ENCODE measurements around the gene PISD. TPM values are rescaled to one million over a fixed set of nuclear protein-coding genes. Genes with fewer than 3 reads are reported as not detected.

Gene PISD
- total and polyA plus RNA-seq, 8 donors: 10.3 to 99.8 (median 24.7) TPM

- no peaks in the 10 kb centered on the region for H3K27me3 ChIP-seq
- peaks cover 5 to 36% (median 19%) of the 10 kb centered on the region in 4 donors for H3K4me1 ChIP-seq
- WGBS, 5 donors: 83 to 88% (median 83%) methylated on average over 9 to 12 of the region's 12 CpGs
- no peaks in the 10 kb centered on the region for H3K9me3 ChIP-seq
- no peak overlapping the region for H3K27ac ChIP-seq
- intact Hi-C loops (cut with DNase I; ENCODE audit: low total_unique reads): no loop called here
- no peak overlapping the region for H3K4me3 ChIP-seq
- DNase-seq: no peak
- peaks cover 7 to 70% (median 44%) of the 10 kb centered on the region in 4 donors for H3K36me3 ChIP-seq
- TF ChIP-seq POLR2AphosphoS5 (IDR thresholded peaks at IDR 0.05) (no peak), POLR2A (IDR thresholded peaks at IDR 0.05) (no peak), CTCF (IDR thresholded peaks at IDR 0.05) (no peak), EP300 (IDR thresholded peaks at IDR 0.05) (no peak)
Measured at GRCh38 chr22:31612891-31613285, 49.1 kb downstream of the PISD start.

DNA sequence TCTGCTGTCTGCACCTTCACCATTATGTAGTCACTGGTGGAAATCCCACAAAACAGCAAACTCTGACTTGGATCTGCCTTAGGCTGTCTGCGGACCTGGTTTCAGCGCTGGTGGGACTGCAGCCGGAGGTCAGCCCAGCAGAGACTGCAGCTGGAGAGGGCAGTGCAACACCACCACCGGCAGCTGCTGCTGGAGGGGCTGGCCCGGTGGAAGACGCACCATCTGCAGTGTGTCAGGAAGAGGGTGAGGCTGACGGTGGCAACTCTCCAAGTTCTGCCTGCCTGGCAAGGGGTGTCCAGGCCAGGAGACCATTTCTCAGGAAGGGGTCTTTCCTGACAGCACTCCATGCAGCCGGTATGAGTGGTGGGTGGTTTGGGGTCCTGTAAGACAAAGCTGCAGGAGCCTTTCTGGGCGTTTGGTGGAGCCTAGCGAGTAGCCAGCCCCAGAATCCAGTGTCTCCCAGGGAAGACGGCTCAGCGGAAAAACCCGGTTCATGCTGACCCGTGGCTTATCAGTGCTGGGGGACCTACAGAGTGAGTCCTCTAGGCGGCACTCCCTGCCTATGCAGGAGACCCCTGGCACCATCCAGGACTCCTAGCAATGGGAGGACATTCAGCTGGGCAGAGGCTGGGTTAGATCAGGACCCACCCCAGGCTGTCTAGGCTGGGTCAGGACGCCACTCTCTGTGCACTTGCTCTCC lies 50.8 kb downstream of the PISD start:
- 58 to 76% (median 64%) methylated on average over 9 to 16 of the region's 16 CpGs for WGBS, 5 donors
- no peak overlapping the region for H3K4me3 ChIP-seq
- H3K27me3 ChIP-seq: no peaks in the 10 kb centered on the region
- no peak overlapping the region for H3K27ac ChIP-seq
- intact Hi-C loops (cut with DNase I; ENCODE audit: low total_unique reads): no loop called here
- H3K4me1 ChIP-seq: peaks cover 4 to 33% (median 9%) of the 10 kb centered on the region in 4 donors
- no peaks in the 10 kb centered on the region for H3K9me3 ChIP-seq
- no peak for TF ChIP-seq CTCF (IDR thresholded peaks at IDR 0.05)
- no peak for TF ChIP-seq EP300 (IDR thresholded peaks at IDR 0.05)
- no peak for TF ChIP-seq POLR2A (IDR thresholded peaks at IDR 0.05)
- no peak for TF ChIP-seq POLR2AphosphoS5 (IDR thresholded peaks at IDR 0.05)
- DNase-seq: peak in 1 of 2 donors; percentile 71
- peaks cover 5 to 64% (median 32%) of the 10 kb centered on the region in 4 donors for H3K36me3 ChIP-seq

GRCh38 chr22:31610611-31611010 lies 51.4 kb downstream of the PISD start:
- Histone ChIP-seq H3K27ac (no peak overlapping the region), H3K4me1 (peaks cover 0 to 31% (median 6%) of the 10 kb centered on the region in 4 donors), H3K36me3 (peaks cover 5 to 64% (median 30%) of the 10 kb centered on the region in 4 donors), H3K27me3 (no peaks in the 10 kb centered on the region), H3K9me3 (no peaks in the 10 kb centered on the region), H3K4me3 (no peak overlapping the region)
- DNase-seq: no peak
- intact Hi-C loops (cut with DNase I; ENCODE audit: low total_unique reads): no loop called here
- TF ChIP-seq POLR2AphosphoS5 (IDR thresholded peaks at IDR 0.05) (no peak), POLR2A (IDR thresholded peaks at IDR 0.05) (no peak), EP300 (IDR thresholded peaks at IDR 0.05) (no peak), CTCF (IDR thresholded peaks at IDR 0.05) (no peak)
- WGBS, 5 donors: 78 to 100% (median 86%) methylated on average over 3 to 6 of the region's 6 CpGs

DNA sequence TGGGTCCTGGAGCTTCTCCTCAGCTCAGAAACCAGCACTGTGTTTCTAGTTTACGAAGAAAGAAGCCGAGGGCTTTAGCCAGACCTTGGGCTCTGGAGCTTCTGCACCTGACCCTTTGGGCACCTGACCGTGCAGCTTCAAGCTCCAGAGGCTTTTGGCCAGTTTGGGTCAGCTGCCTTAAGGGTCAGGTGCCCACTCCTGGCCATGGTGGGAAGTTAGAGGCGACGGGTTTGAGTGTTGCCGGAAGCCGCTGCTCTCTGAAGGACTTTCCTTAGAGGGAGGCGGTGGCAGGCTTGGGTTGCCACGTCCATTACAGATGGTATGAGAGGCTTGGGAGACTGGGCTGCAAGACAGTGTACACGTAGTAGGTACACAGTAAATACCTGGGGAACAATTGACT lies 52.3 kb downstream of the PISD start:
- peaks cover 5 to 66% (median 32%) of the 10 kb centered on the region in 4 donors for H3K36me3 ChIP-seq
- no peak overlapping the region for H3K27ac ChIP-seq
- no peak overlapping the region for H3K4me3 ChIP-seq
- H3K9me3 ChIP-seq: no peaks in the 10 kb centered on the region
- intact Hi-C loops (cut with DNase I; ENCODE audit: low total_unique reads): no loop called here
- H3K4me1 ChIP-seq: peaks cover 0 to 29% (median 9%) of the 10 kb centered on the region in 4 donors
- no peaks in the 10 kb centered on the region for H3K27me3 ChIP-seq
- TF ChIP-seq EP300 (IDR thresholded peaks at IDR 0.05): no peak
- 93 to 95% (median 94%) methylated on average over 10 of the region's 10 CpGs for WGBS, 5 donors
- no peak for DNase-seq

DNA sequence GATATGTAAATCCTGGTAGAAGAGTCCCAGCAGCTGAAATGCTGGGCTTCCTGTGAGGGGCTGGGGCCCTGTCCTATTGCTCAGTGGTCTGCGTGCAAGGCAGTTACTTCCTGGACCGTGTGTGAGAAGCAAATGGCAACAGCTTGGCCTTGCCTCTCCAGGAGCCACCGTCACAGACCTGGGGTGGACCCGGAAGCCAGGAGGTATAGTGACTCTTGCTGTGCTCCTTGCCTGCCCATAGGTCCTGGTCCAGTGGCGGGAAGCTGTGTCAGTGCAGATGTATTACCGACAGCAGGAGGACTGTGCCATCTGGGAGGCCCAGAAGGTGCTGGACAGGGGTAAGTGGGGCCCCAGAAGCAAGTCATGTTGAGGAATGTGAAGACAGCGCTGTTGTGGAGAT lies 54.3 kb downstream of the PISD start:
- 92 to 96% (median 93%) methylated on average over 6 to 7 of the region's 7 CpGs for WGBS, 5 donors
- Histone ChIP-seq H3K27me3 (no peaks in the 10 kb centered on the region), H3K4me3 (no peak overlapping the region), H3K27ac (no peak overlapping the region), H3K36me3 (peaks cover 5 to 72% (median 42%) of the 10 kb centered on the region in 4 donors), H3K4me1 (peaks cover 0 to 38% (median 9%) of the 10 kb centered on the region in 4 donors), H3K9me3 (no peaks in the 10 kb centered on the region)
- no peak for DNase-seq
- intact Hi-C loops (cut with DNase I; ENCODE audit: low total_unique reads): no loop called here
- no peak for TF ChIP-seq POLR2A (IDR thresholded peaks at IDR 0.05)

Measured in stomach (tissue), 9 donors.